GM12878 (cell line): ENCODE measurements around the gene RUNDC1. TPM values are rescaled to one million over a fixed set of nuclear protein-coding genes. Genes with fewer than 3 reads are reported as not detected.

ENCODE experiments used
- ATAC-seq: fragments of 200-7000 bp; cut with Tn5 transposase; 3 replicates; pipeline ENCODE4 v1.9.1; 2020; ENCODE audit warnings: mild to moderate bottlenecking, moderate library complexity
- BruUV-seq: library from RNA; stranded (reverse); fragments of 400-500 nt; replicated peaks from 2 replicates; lab custom pipeline; 2021; lab: Mats Ljungman, UMichigan
- CTCF ChIA-PET: fragments of 300-600 bp; sonication (Branson Sonifier 250); formaldehyde crosslinking; extraction: SDS; loops from one replicate; lab custom pipeline; 2021; ENCODE audit warnings: inconsistent platforms; lab: Yijun Ruan, JAX
- POLR2A ChIA-PET: fragments of 350-600 bp; formaldehyde crosslinking; extraction: SDS; loops from one replicate; lab custom pipeline; 2021; ENCODE audit warnings: inconsistent platforms; lab: Charles Lee
- RAD21 ChIA-PET: fragments of 300-600 bp; sonication (Branson Sonifier 250); formaldehyde crosslinking; loops from one replicate; lab custom pipeline; 2023; ENCODE audit warnings: antibody characterized with exemption; ENCODE audit not compliant: unreplicated experiment; lab: Charles Lee
- SMC1A ChIA-PET: fragments of 300-600 bp; sonication (Branson Sonifier 250); formaldehyde crosslinking; loops from one replicate; lab custom pipeline; 2023; ENCODE audit not compliant: unreplicated experiment, uncharacterized antibody; lab: Charles Lee
- DNase-seq: peaks from one replicate; pipeline ENCODE4 v3.0.0-alpha.2; 2011; ENCODE audit warnings: low read depth, low spot score
- FAIRE-seq: peaks from 3 replicates; lab custom pipeline; 2011; peaks lifted over from hg19 to GRCh38; lab: Jason Lieb, UNC
- H2AFZ ChIP-seq: 2 replicates; pipeline ENCODE4 v1.6.0; 2011; ENCODE audit warnings: low read depth, low read length, control low read depth; ENCODE audit not compliant: control insufficient read depth
- H3K27ac ChIP-seq: 2 replicates; pipeline ENCODE4 v1.5.1; 2011; ENCODE audit warnings: control low read depth; ENCODE audit not compliant: control insufficient read depth, insufficient read depth
- H3K27me3 ChIP-seq, 2 experiments: replicated peaks in 1 of 2; 2 replicates each; pipeline versions ENCODE4 v1.6.0 to v1.6.1; 2011; ENCODE audit warnings: low read length in 1 of 2; ENCODE audit not compliant: control insufficient read depth in 2 of 2, insufficient read depth in 2 of 2
- H3K36me3 ChIP-seq, 2 experiments: 2 replicates each; pipeline ENCODE4 v1.5.1; 2011; ENCODE audit warnings: low read length in 1 of 2; ENCODE audit not compliant: control insufficient read depth in 2 of 2, insufficient read depth in 2 of 2
- H3K4me1 ChIP-seq: 2 replicates; pipeline ENCODE4 v1.6.1; 2011; ENCODE audit warnings: mild to moderate bottlenecking, low read length, moderate library complexity, mixed read lengths; ENCODE audit not compliant: control insufficient read depth, insufficient read depth
- H3K4me2 ChIP-seq: 2 replicates; pipeline ENCODE4 v1.6.0; 2011; ENCODE audit warnings: control low read depth; ENCODE audit not compliant: control insufficient read depth, insufficient read depth
- H3K4me3 ChIP-seq: fragments of 200-600 bp; sonication (generic); 2 replicates; pipeline ENCODE4 v1.5.1; 2016
- H3K79me2 ChIP-seq: 2 replicates; pipeline ENCODE4 v1.6.0; 2011; ENCODE audit warnings: low read length; ENCODE audit not compliant: control insufficient read depth, insufficient read depth
- H3K9ac ChIP-seq: 2 replicates; pipeline ENCODE4 v1.8.0; 2011; ENCODE audit warnings: low read length, control low read depth, mixed read lengths; ENCODE audit not compliant: control insufficient read depth, insufficient read depth
- H3K9me3 ChIP-seq: replicated peaks from 3 replicates; pipeline ENCODE4 v1.5.1; 2011; ENCODE audit warnings: mild to moderate bottlenecking, low read length; ENCODE audit not compliant: control insufficient read depth, insufficient read depth
- H4K20me1 ChIP-seq: 2 replicates; pipeline ENCODE4 v1.6.0; 2011; ENCODE audit not compliant: control insufficient read depth, insufficient read depth
- CHD2 ChIP-seq: IDR thresholded peaks from 2 replicates; pipeline ENCODE4 v1.6.1; 2011; ENCODE audit warnings: low read depth, low read length, improper control_type of control experiment, borderline replicate concordance
- HDAC2 ChIP-seq: fragments of 200-600 bp; sonication (generic); IDR thresholded peaks from 2 replicates; pipeline ENCODE4 v1.6.1; 2017
- HDAC6 ChIP-seq: fragments of 200-600 bp; sonication (generic); IDR thresholded peaks from one replicate; pipeline ENCODE4 v1.8.0; 2017; ENCODE audit warnings: antibody characterized with exemption; ENCODE audit not compliant: unreplicated experiment
- IRF3 ChIP-seq: fragments of 450-650 bp; IDR thresholded peaks from 2 replicates; pipeline ENCODE4 v1.6.1; 2014; ENCODE audit warnings: mild to moderate bottlenecking
- MYC ChIP-seq: IDR thresholded peaks from 2 replicates; pipeline ENCODE4 v1.6.1; 2011; ENCODE audit warnings: mild to moderate bottlenecking, low read length, moderate library complexity, inconsistent platforms; ENCODE audit not compliant: insufficient read depth, insufficient replicate concordance, insufficient read length, severe bottlenecking
- NFYB ChIP-seq: IDR thresholded peaks from 2 replicates; pipeline ENCODE4 v1.6.1; 2011; ENCODE audit warnings: low read depth, mild to moderate bottlenecking, low read length, improper control_type of control experiment, moderate library complexity; ENCODE audit not compliant: insufficient read depth
- POLR2A ChIP-seq: IDR thresholded peaks from 2 replicates; pipeline ENCODE4 v1.6.1; 2011; ENCODE audit warnings: low read depth, mild to moderate bottlenecking, low read length
- RELA ChIP-seq: fragments of 450-650 bp; IDR thresholded peaks from 2 replicates; pipeline ENCODE4 v1.8.0; 2014; ENCODE audit warnings: borderline replicate concordance; ENCODE audit not compliant: partially characterized antibody
- ZNF592 ChIP-seq: fragments of 450-650 bp; IDR thresholded peaks from 2 replicates; pipeline ENCODE4 v1.6.1; 2017; ENCODE audit warnings: mild to moderate bottlenecking, moderate library complexity
- WGBS: methylation state at CpG from one replicate; pipeline ENCODE4 v1.1.6; 2016; ENCODE audit warnings: low lambda C conversion rate; ENCODE audit not compliant: insufficient replicate concordance, insufficient coverage; ENCODE audit errors: missing lambda C conversion rate; 5-methylcytosine and 5-hydroxymethylcytosine counted together
- in situ Hi-C: fragments of 300-500 bp; cut with MboI; formaldehyde crosslinking; loops from 9 replicates; pipeline ENCODE4 v1.14.3; 2018; ENCODE audit warnings: mixed read lengths
- intact Hi-C: fragments of 100-400 bp; cut with micrococcal nuclease; formaldehyde crosslinking; loops from one replicate; pipeline ENCODE4 v1.14.2; 2022; ENCODE audit not compliant: unreplicated experiment
- polyA plus RNA-seq, 11 experiments: library from polyadenylated mRNA; depleted of rRNA in 4 of 11; unstranded in 6 of 11; stranded (reverse) in 5 of 11; fragments of >200 nt; fragmentation: Nextera tagmentation in 4 of 11; fragmentation: Illumina TruSeq in 1 of 11; extraction: Ambion mirVana in 4 of 11; extraction: Trizol in 1 of 11; gene quantifications; 1 replicate in 1 of 11; 2 replicates in 10 of 11; pipeline versions ENCODE4 v1.2.1 to v1.2.3, GENCODE V29; 2011 to 2016; ENCODE audit warnings: inconsistent platforms in 2 of 11, missing spikeins in 2 of 11, low read depth in 1 of 11
- total RNA-seq, 4 experiments: library from RNA; depleted of rRNA in 3 of 4; stranded (reverse); fragments of >200 nt in 3 of 4; fragmentation: Illumina TruSeq in 1 of 4; extraction: Trizol in 1 of 4; gene quantifications; 2 replicates each; pipeline versions ENCODE4 v1.2.1 to v1.2.3, GENCODE V29; 2013 to 2021

The RUNDC1 gene
- total and polyA plus RNA-seq, 10 of the 15 experiments (the other 5 are each of a cell fraction or from before 2014, with no cell fraction given): 2.9 to 15.6 (median 8.2) TPM

GRCh38 chr17:42946812-42947211 is 33.6 kb upstream of the RUNDC1 start:
- no TSS peak for BruUV-seq
- in situ Hi-C loops: no loop called here
- Histone ChIP-seq H3K27me3 (no peaks in the 10 kb centered on the region), H3K4me3 (no peak overlapping the region), H3K4me1 (no peaks in the 10 kb centered on the region), H4K20me1 (no peaks in the 10 kb centered on the region; the same call in 1 of the 2 replicates), H3K4me2 (no peak overlapping the region), H3K9me3 (no peaks in the 10 kb centered on the region), H3K9ac (no peak overlapping the region), H3K36me3 (peaks cover 0 to 12% of the 10 kb centered on the region in 2 experiments; a peak in 3 of 4 replicates), H3K79me2 (no peaks in the 10 kb centered on the region), H3K27ac (no peak overlapping the region), H2AFZ (no peak overlapping the region)
- no peak for ATAC-seq
- no peak for DNase-seq
- SMC1A ChIA-PET: no interaction called here
- no peak for FAIRE-seq
- POLR2A ChIA-PET: no interaction called here
- CTCF ChIA-PET: interaction anchor here (1.4 kb wide), 1 partner anchor 51 kb away, joined by 3 read pairs; the partner anchor contains the start of gene RPL27
- intact Hi-C loops: no loop called here
- no peak for TF ChIP-seq HDAC2
- TF ChIP-seq MYC: no peak
- no peak for TF ChIP-seq ZNF592
- TF ChIP-seq POLR2A: no peak
- TF ChIP-seq RELA: no peak
- TF ChIP-seq IRF3: no peak
- TF ChIP-seq CHD2: no peak
- TF ChIP-seq NFYB: no peak
- TF ChIP-seq HDAC6: no peak
- WGBS: 100% methylated on average over 1 of the region's 1 CpG
- RAD21 ChIA-PET: no interaction called here
